Thymus (tissue), 11 donors: ENCODE results near the gene TPPP3. TPM values are rescaled to one million over a fixed set of nuclear protein-coding genes. Genes with fewer than 3 reads are reported as not detected.
A peak's percentile ranks its signal among the peaks of the same experiment; 100 is the strongest.

Source experiments
- DNase-seq, 9 donors: peaks; one replicate each; pipeline ENCODE4 v3.0.0-alpha.2; 2013; ENCODE audit warnings: low spot score in 9 of 9, low read depth in 6 of 9, missing footprints in 1 of 9
- H3K27ac ChIP-seq, 2 donors: one replicate each; pipeline ENCODE4 v1.5.1; 2013; ENCODE audit warnings: control low read depth in 1 of 2, low read depth in 1 of 2, low read length in 1 of 2, mild to moderate bottlenecking in 1 of 2, moderate library complexity in 1 of 2
- H3K27me3 ChIP-seq, 2 donors: one replicate each; pipeline ENCODE4 v1.5.1; 2013; ENCODE audit warnings: low read length in 1 of 2; ENCODE audit not compliant: control insufficient read depth in 2 of 2, insufficient read depth in 1 of 2
- H3K36me3 ChIP-seq, 2 donors: one replicate each; pipeline ENCODE4 v1.5.1; 2013; ENCODE audit warnings: low read length in 1 of 2, mild to moderate bottlenecking in 1 of 2, moderate library complexity in 1 of 2; ENCODE audit not compliant: control insufficient read depth in 2 of 2, insufficient read depth in 2 of 2
- H3K4me1 ChIP-seq, 2 donors: one replicate each; pipeline ENCODE4 v1.5.1; 2013; ENCODE audit warnings: low read length in 2 of 2; ENCODE audit not compliant: control insufficient read depth in 2 of 2, insufficient read depth in 2 of 2
- H3K4me3 ChIP-seq, 2 donors: one replicate each; pipeline ENCODE4 v1.5.1; 2013; ENCODE audit warnings: low read length in 2 of 2, control low read depth in 1 of 2, mild to moderate bottlenecking in 1 of 2
- H3K9me3 ChIP-seq, 2 donors: one replicate each; pipeline ENCODE4 v1.5.1; 2013; ENCODE audit warnings: low read length in 1 of 2, mild to moderate bottlenecking in 1 of 2; ENCODE audit not compliant: control insufficient read depth in 2 of 2, insufficient read depth in 1 of 2
- WGBS: extraction: QIAGEN DNeasy Blood & Tissue Kit; methylation state at CpG from one replicate; pipeline ENCODE4 v1.1.7; 2013; 5-methylcytosine and 5-hydroxymethylcytosine counted together
- polyA plus RNA-seq: library from polyadenylated mRNA; stranded (reverse); fragments of 200-250 nt; gene quantifications from one replicate; pipeline ENCODE4 v1.2.3, GENCODE V29; 2013
- total RNA-seq: library from RNA; stranded (reverse); fragments of 120-200 nt; gene quantifications from one replicate; pipeline ENCODE4 v1.2.4, GENCODE V29; 2013
- donor health status: healthy.

Gene TPPP3
- total and polyA plus RNA-seq, 2 donors, result 1.6 to 9.0 TPM

DNA sequence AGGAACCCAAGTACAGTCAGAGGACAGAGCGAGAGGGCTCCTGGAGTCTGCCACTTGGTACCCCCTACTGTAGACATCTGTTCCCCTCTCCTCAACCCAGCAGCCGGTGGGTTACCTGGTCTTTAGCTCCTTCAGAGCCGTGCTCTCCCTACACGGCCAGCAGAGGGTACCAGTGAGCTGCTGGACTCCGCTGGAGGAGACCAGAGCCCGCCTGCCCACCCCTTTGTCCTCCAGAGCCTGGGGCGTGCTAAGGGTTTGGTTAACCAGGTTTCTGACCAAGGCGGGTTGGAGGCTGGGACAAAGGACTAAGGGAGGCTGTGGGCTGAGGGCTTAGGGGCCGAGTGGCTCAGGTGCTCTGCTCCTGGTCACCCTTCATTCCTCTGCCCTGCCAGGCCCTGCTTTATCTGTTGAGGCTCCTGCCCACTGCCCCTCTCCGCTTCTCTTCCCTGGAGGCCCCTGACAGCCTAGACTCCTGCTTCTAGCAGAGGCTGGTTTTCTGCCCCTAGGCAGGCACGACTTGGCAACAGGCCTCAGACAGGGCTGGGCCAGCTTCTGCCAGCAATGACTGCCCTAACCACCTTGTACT is 34.9 kb upstream of the TPPP3 start:
- peak in 7 of 9 donors; percentile 11 to 57 (median 35) for DNase-seq
- Histone ChIP-seq H3K36me3 (no peaks in the 10 kb centered on the region), H3K4me3 (no peak overlapping the region), H3K27me3 (peaks cover 48 to 94% of the 10 kb centered on the region in 2 donors), H3K27ac (no peak overlapping the region), H3K9me3 (no peaks in the 10 kb centered on the region), H3K4me1 (peaks cover 0 to 5% of the 10 kb centered on the region in 2 donors)
- 29% methylated on average over 11 of the region's 11 CpGs for WGBS

DNA sequence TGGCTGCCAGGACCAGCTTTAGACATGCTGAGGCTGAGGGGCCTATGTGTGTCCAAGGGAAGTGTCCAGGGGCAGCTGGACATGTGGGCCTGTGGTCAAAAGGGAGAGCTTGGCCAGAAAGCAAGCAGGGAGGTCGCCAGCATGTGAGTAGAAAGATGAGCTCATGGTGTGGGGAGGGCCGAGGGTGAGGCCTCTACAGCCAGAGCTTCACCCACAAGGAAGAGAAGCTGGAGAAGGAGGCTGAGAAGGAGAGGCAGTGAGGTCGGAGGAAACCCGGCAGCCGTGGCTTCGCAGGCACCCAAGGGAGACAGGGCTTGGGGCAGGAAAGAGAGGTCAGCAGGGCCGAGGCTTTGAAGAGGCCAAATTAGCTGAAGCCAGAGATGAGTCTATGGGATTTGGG is 33.7 kb upstream of the TPPP3 start:
- H3K36me3 ChIP-seq, result no peaks in the 10 kb centered on the region
- WGBS, result 90% methylated on average over 7 of the region's 7 CpGs
- H3K9me3 ChIP-seq, result no peaks in the 10 kb centered on the region
- no peak overlapping the region for H3K27ac ChIP-seq
- DNase-seq, result no peak
- H3K27me3 ChIP-seq, result peaks cover 37 to 91% of the 10 kb centered on the region in 2 donors
- no peak overlapping the region for H3K4me3 ChIP-seq
- H3K4me1 ChIP-seq, result peaks cover 0 to 5% of the 10 kb centered on the region in 2 donors

DNA sequence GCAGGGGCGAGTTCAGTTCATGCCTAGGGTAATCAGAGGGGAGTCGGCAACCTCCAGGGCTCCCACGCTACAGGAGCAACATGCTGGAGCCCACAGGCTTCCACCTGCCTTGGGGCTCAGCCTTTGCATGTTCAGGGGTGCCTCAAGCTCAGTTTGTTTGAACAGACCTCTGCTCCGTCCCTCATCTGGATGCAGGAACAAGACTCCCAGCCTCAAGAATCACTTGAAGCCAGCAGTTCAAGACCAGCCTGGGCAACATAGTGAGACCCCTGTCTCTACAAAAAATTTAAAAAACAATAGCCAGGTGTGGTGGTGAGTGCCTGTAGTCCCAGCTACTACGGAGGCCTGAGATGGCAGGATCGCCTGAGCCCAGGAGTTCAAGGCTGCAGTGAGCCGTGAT is 32.7 kb upstream of the TPPP3 start:
- H3K4me1 ChIP-seq, result peaks cover 0 to 5% of the 10 kb centered on the region in 2 donors
- no peak overlapping the region for H3K27ac ChIP-seq
- no peak overlapping the region for H3K4me3 ChIP-seq
- WGBS, result 94% methylated on average over 7 of the region's 7 CpGs
- peaks cover 28 to 89% of the 10 kb centered on the region in 2 donors for H3K27me3 ChIP-seq
- H3K36me3 ChIP-seq, result no peaks in the 10 kb centered on the region
- H3K9me3 ChIP-seq, result no peaks in the 10 kb centered on the region
- DNase-seq, result no peak

DNA sequence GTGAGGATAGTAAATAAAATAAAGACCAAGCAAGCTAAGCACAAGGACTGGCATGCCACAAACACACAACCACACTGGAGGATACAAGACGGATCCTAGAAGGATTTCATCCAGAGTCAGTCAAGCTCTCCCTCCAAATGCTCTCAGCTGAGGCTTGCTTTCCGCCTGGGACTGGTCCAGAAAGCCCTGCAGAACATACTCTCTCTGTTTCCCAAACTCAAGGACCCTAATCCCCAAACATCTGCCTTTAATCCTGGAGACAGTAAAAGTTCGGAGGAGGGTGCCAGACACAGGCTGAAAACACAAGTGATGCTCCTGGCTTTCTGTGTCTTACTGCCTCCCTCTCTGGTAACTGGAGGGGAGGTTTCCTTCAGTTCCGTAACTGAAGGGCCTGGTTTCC is 32.3 kb upstream of the TPPP3 start:
- Histone ChIP-seq H3K27me3 (peaks cover 23 to 84% of the 10 kb centered on the region in 2 donors), H3K27ac (no peak overlapping the region), H3K4me1 (peaks cover 0 to 5% of the 10 kb centered on the region in 2 donors), H3K9me3 (no peaks in the 10 kb centered on the region), H3K36me3 (no peaks in the 10 kb centered on the region), H3K4me3 (no peak overlapping the region)
- DNase-seq, result no peak
- WGBS, result 96% methylated on average over 4 of the region's 4 CpGs

DNA sequence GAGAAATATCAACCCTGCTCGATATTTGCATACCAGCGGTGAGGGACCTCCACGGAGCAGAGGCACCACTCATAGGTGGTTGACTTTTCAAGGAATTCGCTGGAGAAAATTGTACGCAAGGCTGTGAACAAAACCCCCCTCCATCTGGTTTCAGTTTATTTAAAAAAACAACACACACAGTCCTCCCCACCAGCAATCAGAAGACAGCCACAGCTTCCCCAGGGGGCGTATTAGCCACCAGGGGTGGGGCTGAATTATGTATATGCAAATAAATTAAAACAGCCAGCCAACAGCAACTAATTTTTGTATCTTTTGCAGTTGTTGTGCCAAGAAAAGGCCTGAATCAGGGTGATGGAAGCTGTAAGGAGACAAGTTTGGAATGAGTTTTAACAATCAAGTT is 31.8 kb upstream of the TPPP3 start:
- no peak for DNase-seq
- Histone ChIP-seq H3K4me3 (no peak overlapping the region), H3K36me3 (no peaks in the 10 kb centered on the region), H3K4me1 (no peaks in the 10 kb centered on the region), H3K9me3 (no peaks in the 10 kb centered on the region), H3K27ac (no peak overlapping the region), H3K27me3 (peaks cover 18 to 79% of the 10 kb centered on the region in 2 donors)
- WGBS, result 71% methylated on average over 6 of the region's 6 CpGs

DNA sequence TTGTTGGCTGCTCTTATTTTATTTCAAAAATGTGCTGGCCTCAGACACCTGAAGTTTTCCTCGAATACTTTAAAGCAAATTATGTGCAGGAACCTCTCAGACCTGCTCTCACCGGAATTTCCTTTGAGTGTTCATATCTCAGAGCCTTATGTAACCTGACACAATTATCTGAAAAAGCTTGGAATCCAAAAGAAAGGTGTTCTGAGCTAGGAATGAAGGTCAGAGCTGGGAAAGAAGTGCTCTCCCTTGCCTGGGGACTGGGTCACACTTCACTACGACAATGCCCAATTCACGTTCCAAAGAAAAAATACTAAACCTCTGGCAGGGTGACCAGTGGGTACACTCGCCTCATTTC is 30.9 kb upstream of the TPPP3 start:
- DNase-seq, result no peak
- no peak overlapping the region for H3K27ac ChIP-seq
- WGBS, result 77% methylated on average over 5 of the region's 5 CpGs

DNA sequence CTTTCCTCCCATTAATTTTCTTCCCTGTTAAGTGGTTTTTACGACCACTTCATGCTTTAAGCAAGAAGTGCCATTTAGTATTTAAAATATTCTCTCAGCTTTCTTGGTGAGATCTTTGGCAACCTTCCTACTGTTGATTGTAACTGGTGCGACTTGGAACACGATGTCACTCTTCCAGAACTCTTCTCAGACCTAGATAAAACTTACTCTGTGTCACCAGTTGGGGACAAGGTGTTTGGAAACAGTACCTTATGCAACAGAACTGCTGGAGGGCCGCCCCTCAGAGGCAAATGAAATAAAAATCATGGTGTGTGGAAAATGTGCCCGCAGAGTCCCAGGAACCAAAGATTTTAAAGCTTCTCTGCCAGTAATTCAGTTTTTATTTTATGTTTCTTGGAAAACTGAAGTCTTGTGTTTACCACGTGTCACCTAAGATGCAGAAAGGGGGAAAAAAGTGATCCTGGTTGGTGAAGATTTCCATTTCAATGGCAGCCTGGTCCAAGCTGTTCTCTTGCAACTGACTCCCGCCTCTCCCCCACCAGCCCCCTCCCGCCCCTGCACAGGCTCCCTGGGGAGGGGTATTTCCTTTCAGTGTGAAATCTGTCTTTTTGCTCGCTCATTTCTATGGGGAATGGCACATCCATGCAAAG is 30.4 kb upstream of the TPPP3 start:
- 76% methylated on average over 9 of the region's 9 CpGs for WGBS
- Histone ChIP-seq H3K4me1 (no peaks in the 10 kb centered on the region), H3K9me3 (no peaks in the 10 kb centered on the region), H3K27me3 (peaks cover 5 to 77% of the 10 kb centered on the region in 2 donors), H3K4me3 (no peak overlapping the region), H3K36me3 (no peaks in the 10 kb centered on the region), H3K27ac (no peak overlapping the region)
- no peak for DNase-seq

More for the DNA sequence above, 30.9 kb upstream of the TPPP3 start:
- Histone ChIP-seq H3K4me1 (no peaks in the 10 kb centered on the region), H3K27me3 (peaks cover 10 to 78% of the 10 kb centered on the region in 2 donors), H3K9me3 (no peaks in the 10 kb centered on the region), H3K36me3 (no peaks in the 10 kb centered on the region), H3K4me3 (no peak overlapping the region)

DNA sequence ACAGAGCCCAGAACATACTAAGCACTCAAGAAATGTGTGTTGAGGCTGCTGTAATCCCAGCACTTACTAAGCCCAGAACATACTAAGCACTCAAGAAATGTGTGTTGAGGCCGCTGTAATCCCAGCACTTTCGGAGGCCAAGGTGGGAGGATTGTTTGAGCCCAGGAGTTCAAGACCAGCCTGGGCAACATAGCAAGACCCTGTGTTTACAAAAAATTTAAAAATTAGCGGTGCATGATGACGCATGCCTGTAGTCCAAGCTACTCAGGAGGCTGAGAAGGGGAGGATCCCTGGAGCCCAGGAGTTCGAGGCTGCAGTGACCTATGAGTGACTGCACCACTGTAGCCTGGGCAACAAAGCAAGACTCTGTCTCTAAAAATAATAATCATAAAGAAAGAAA is 29.7 kb upstream of the TPPP3 start:
- no peak for DNase-seq
- no peak overlapping the region for H3K4me3 ChIP-seq
- H3K9me3 ChIP-seq, result no peaks in the 10 kb centered on the region
- H3K27me3 ChIP-seq, result peaks cover 0 to 76% of the 10 kb centered on the region in 2 donors
- no peak overlapping the region for H3K27ac ChIP-seq
- H3K36me3 ChIP-seq, result no peaks in the 10 kb centered on the region
- no peaks in the 10 kb centered on the region for H3K4me1 ChIP-seq
- WGBS, result 97% methylated on average over 5 of the region's 5 CpGs

DNA sequence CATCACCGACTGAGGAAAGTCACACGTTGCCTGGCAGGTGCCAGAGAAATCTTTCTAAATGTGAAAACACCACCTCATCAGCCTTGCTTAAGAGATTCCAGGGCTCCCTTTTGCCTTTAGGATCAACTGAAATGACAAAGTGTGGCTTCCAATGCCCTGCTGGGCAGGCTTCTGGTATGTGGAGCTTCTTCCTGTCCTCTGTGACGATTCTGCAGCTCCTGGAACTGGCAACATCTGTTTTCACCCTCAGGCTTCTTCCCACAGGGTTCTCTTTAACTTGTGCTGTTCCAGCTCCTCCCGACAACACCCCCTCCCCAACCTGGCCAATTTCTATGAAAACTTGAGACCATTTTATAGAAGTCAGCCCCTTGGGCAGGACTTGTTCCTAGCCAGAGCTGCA is 27.7 kb upstream of the TPPP3 start:
- H3K4me3 ChIP-seq, result no peak overlapping the region
- H3K36me3 ChIP-seq, result no peaks in the 10 kb centered on the region
- peaks cover 2 to 3% of the 10 kb centered on the region in 2 donors for H3K4me1 ChIP-seq
- DNase-seq, result no peak
- H3K9me3 ChIP-seq, result no peaks in the 10 kb centered on the region
- H3K27ac ChIP-seq, result no peak overlapping the region
- H3K27me3 ChIP-seq, result peaks cover 5 to 79% of the 10 kb centered on the region in 2 donors
- whole genome bisulfite sequencing, result 92% methylated on average over 4 of the region's 4 CpGs
